Neural progenitor cell (in vitro differentiated cells): ENCODE results near the gene DESI2. TPM values are rescaled to one million over a fixed set of nuclear protein-coding genes. Genes with fewer than 3 reads are reported as not detected.

ENCODE experiments used
- DNase-seq: peaks from one replicate; pipeline ENCODE4 v3.0.0-alpha.2; 2016; ENCODE audit warnings: low spot score
- H2AFZ ChIP-seq: fragments of 200-600 bp; sonication (generic); replicated peaks from 2 replicates; pipeline ENCODE4 v1.6.1; 2016; ENCODE audit warnings: antibody characterized with exemption
- H3F3A ChIP-seq: fragments of 200-600 bp; sonication (generic); 2 replicates; pipeline ENCODE4 v1.6.1; 2016; ENCODE audit warnings: antibody characterized with exemption, low read depth
- H3K27ac ChIP-seq: fragments of 200-600 bp; sonication (generic); 2 replicates; pipeline ENCODE4 v1.5.1; 2016; ENCODE audit warnings: mild to moderate bottlenecking
- H3K27me3 ChIP-seq: fragments of 200-600 bp; sonication (generic); 2 replicates; pipeline ENCODE4 v1.6.1; 2016; ENCODE audit warnings: mild to moderate bottlenecking, moderate library complexity
- H3K36me3 ChIP-seq: fragments of 200-600 bp; sonication (generic); 2 replicates; pipeline ENCODE4 v1.5.1; 2016
- H3K4me1 ChIP-seq: fragments of 200-600 bp; sonication (generic); 2 replicates; pipeline ENCODE4 v1.6.1; 2016; ENCODE audit warnings: mixed run types
- H3K4me2 ChIP-seq: fragments of 200-600 bp; sonication (generic); 2 replicates; pipeline ENCODE4 v1.6.1; 2016
- H3K4me3 ChIP-seq: fragments of 200-600 bp; sonication (generic); 2 replicates; pipeline ENCODE4 v1.5.1; 2016
- H3K79me2 ChIP-seq: fragments of 200-600 bp; sonication (generic); 2 replicates; pipeline ENCODE4 v1.6.1; 2016; ENCODE audit warnings: low read depth
- H3K9ac ChIP-seq: fragments of 200-600 bp; sonication (generic); 2 replicates; pipeline ENCODE4 v1.6.1; 2016
- H3K9me3 ChIP-seq: fragments of 200-600 bp; sonication (generic); 2 replicates; pipeline ENCODE4 v1.5.1; 2016; ENCODE audit warnings: low read depth
- H4K20me1 ChIP-seq: fragments of 200-600 bp; sonication (generic); 2 replicates; pipeline ENCODE4 v1.6.1; 2016; ENCODE audit warnings: low read depth
- H3K27ac Mint-ChIP-seq: 3 replicates; pipeline ENCODE4 v1.8.0; 2021; ENCODE audit warnings: mixed read lengths
- H3K27me3 Mint-ChIP-seq: 2 replicates; pipeline ENCODE4 v1.8.0; 2022; ENCODE audit warnings: low read depth, mild to moderate bottlenecking, inconsistent platforms, moderate library complexity, mixed read lengths; ENCODE audit not compliant: insufficient read depth
- H3K36me3 Mint-ChIP-seq: 3 replicates; pipeline ENCODE4 v1.8.0; 2021; ENCODE audit warnings: mixed read lengths
- H3K4me1 Mint-ChIP-seq: 3 replicates; pipeline ENCODE4 v1.8.0; 2021; ENCODE audit warnings: mixed read lengths
- H3K4me3 Mint-ChIP-seq: 3 replicates; pipeline ENCODE4 v1.8.0; 2021; ENCODE audit warnings: mild to moderate bottlenecking, moderate library complexity, mixed read lengths
- H3K9me3 Mint-ChIP-seq: 3 replicates; pipeline ENCODE4 v1.8.0; 2020; ENCODE audit warnings: mixed read lengths
- EZH2 ChIP-seq: fragments of 200-600 bp; sonication (generic); IDR thresholded peaks from 2 replicates; pipeline ENCODE4 v1.6.1; 2017; ENCODE audit warnings: antibody characterized with exemption, mild to moderate bottlenecking, moderate library complexity
- EZH2phosphoT487 ChIP-seq: fragments of 200-600 bp; sonication (generic); IDR thresholded peaks from 2 replicates; pipeline ENCODE4 v1.6.1; 2017; ENCODE audit warnings: antibody characterized with exemption
- total RNA-seq: library from RNA; depleted of rRNA; stranded (reverse); fragments of >200 nt; gene quantifications from 2 replicates; pipeline ENCODE4 v1.2.3, GENCODE V29; 2015; ENCODE audit warnings: low replicate concordance
- TF ChIP-seq, protein P1 (sequence below): fragments of 200-600 bp; sonication (generic); IDR thresholded peaks from 2 replicates; pipeline ENCODE4 v1.5.1; 2017; ENCODE audit warnings: antibody characterized with exemption, mild to moderate bottlenecking

Gene DESI2
- total RNA-seq, 1 donor from 2014 or later = 110 TPM

DNA sequence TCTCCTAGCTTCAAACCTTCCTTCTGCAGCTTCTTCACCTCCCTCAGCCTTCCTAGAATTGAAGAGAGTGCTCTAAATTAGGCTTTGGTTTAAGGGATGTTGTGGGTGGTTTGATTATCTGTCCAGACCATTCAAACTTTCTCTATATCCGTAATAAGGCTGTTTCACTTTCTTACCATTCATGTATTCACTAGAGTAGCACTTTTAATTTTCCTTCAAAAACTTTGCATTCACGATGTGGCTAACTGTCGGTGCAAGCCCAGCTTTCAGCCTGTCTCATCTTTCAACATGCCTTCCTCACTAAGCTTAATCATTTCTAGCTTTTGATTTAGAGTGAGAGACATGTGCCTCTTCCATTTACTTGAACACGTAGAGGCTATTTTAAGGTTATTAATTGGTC is 26.2 kb upstream of the DESI2 start:
- H3F3A ChIP-seq = no peaks in the 10 kb centered on the region
- H3K9me3 Mint-ChIP-seq = peaks cover 13% of the 10 kb centered on the region
- H3K4me3 Mint-ChIP-seq = no peak overlapping the region
- H3K9me3 ChIP-seq = no peaks in the 10 kb centered on the region
- H3K4me2 ChIP-seq = no peak overlapping the region
- peaks cover 4% of the 10 kb centered on the region for H3K27me3 Mint-ChIP-seq
- no peak overlapping the region for H3K4me3 ChIP-seq
- H3K27ac Mint-ChIP-seq = no peak overlapping the region
- H3K9ac ChIP-seq = no peak overlapping the region
- TF ChIP-seq EZH2 (no peak), EZH2phosphoT487 (no peak)
- TF ChIP-seq, protein P1, sequence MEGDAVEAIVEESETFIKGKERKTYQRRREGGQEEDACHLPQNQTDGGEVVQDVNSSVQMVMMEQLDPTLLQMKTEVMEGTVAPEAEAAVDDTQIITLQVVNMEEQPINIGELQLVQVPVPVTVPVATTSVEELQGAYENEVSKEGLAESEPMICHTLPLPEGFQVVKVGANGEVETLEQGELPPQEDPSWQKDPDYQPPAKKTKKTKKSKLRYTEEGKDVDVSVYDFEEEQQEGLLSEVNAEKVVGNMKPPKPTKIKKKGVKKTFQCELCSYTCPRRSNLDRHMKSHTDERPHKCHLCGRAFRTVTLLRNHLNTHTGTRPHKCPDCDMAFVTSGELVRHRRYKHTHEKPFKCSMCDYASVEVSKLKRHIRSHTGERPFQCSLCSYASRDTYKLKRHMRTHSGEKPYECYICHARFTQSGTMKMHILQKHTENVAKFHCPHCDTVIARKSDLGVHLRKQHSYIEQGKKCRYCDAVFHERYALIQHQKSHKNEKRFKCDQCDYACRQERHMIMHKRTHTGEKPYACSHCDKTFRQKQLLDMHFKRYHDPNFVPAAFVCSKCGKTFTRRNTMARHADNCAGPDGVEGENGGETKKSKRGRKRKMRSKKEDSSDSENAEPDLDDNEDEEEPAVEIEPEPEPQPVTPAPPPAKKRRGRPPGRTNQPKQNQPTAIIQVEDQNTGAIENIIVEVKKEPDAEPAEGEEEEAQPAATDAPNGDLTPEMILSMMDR = no peak
- no peak overlapping the region for H2AFZ ChIP-seq
- no peaks in the 10 kb centered on the region for H3K4me1 Mint-ChIP-seq
- DNase-seq = no peak
- H3K27me3 ChIP-seq = no peaks in the 10 kb centered on the region
- no peaks in the 10 kb centered on the region for H3K79me2 ChIP-seq
- no peaks in the 10 kb centered on the region for H3K36me3 ChIP-seq
- no peak overlapping the region for H3K27ac ChIP-seq
- H3K36me3 Mint-ChIP-seq = peaks cover 2% of the 10 kb centered on the region
- H4K20me1 ChIP-seq = no peaks in the 10 kb centered on the region
- no peaks in the 10 kb centered on the region for H3K4me1 ChIP-seq

DNA sequence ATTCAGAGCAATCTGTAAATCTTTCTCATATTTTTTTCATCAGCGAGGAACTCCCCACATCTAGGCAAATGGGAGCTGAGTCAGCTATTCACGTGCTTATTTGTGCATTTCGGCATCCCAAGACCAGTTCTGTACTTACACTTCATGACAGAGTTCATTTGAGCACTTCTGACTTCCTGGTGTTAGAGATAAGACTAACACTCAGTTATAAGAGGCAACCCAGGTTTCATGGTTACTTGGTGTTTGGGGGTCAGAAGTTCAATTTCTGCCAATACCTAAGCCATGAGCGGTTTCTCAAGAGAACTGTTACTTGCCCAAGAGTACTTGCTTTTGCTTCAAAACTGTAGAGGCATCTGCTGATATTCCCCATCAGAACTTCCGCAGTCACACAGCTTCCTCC is 24.1 kb upstream of the DESI2 start:
- H3K9me3 ChIP-seq = no peaks in the 10 kb centered on the region
- Mint-ChIP-seq H3K9me3 (peaks cover 14% of the 10 kb centered on the region), H3K36me3 (peaks cover 2% of the 10 kb centered on the region), H3K4me3 (no peak overlapping the region), H3K27me3 (peaks cover 4% of the 10 kb centered on the region), H3K4me1 (no peaks in the 10 kb centered on the region), H3K27ac (no peak overlapping the region)
- H3K27me3 ChIP-seq = no peaks in the 10 kb centered on the region
- TF ChIP-seq, protein P1 = no peak
- no peak for TF ChIP-seq EZH2phosphoT487
- TF ChIP-seq EZH2 = no peak
- no peak overlapping the region for H3K4me3 ChIP-seq
- H3F3A ChIP-seq = no peaks in the 10 kb centered on the region
- H3K4me1 ChIP-seq = no peaks in the 10 kb centered on the region
- H3K27ac ChIP-seq = no peak overlapping the region
- no peaks in the 10 kb centered on the region for H3K79me2 ChIP-seq
- H2AFZ ChIP-seq = no peak overlapping the region
- H4K20me1 ChIP-seq = no peaks in the 10 kb centered on the region
- H3K9ac ChIP-seq = no peak overlapping the region
- DNase-seq = no peak
- no peak overlapping the region for H3K4me2 ChIP-seq
- H3K36me3 ChIP-seq = no peaks in the 10 kb centered on the region

DNA sequence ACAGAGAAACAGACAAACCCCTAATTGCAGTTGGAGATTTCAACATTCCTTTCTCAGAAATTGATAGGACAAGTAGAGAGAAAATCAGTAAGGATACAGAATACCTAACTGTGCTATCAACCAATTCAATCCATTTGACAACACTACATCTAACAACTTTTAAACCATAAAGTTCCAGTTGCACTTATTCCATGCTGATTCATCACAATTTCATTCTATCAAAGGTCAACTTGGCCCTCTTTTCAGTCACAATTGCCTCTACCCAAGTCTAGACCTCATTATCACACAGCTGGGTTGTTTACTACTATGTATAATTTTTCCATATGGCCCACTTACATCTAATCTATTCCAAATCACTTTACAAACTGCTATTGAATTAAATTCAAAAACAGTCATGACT is 19.8 kb upstream of the DESI2 start:
- no peak overlapping the region for H3K4me3 Mint-ChIP-seq

More for the DNA sequence above, 19.8 kb upstream of the DESI2 start:
- Histone ChIP-seq H3K79me2 (no peaks in the 10 kb centered on the region), H3K4me1 (peaks cover 5% of the 10 kb centered on the region), H3F3A (no peaks in the 10 kb centered on the region), H3K36me3 (no peaks in the 10 kb centered on the region), H3K4me3 (no peak overlapping the region), H3K4me2 (no peak overlapping the region), H4K20me1 (no peaks in the 10 kb centered on the region), H3K27ac (no peak overlapping the region), H3K9ac (no peak overlapping the region), H3K27me3 (no peaks in the 10 kb centered on the region), H3K9me3 (no peaks in the 10 kb centered on the region), H2AFZ (no peak overlapping the region)
- DNase-seq = no peak
- TF ChIP-seq, protein P1 = no peak
- TF ChIP-seq EZH2 = no peak
- TF ChIP-seq EZH2phosphoT487 = no peak
- Mint-ChIP-seq H3K4me1 (no peaks in the 10 kb centered on the region), H3K36me3 (no peaks in the 10 kb centered on the region), H3K27me3 (no peaks in the 10 kb centered on the region), H3K27ac (no peak overlapping the region), H3K9me3 (peaks cover 7% of the 10 kb centered on the region)
